OCI-LY7 (cell line): Measurements from ENCODE around the gene UFL1.

ENCODE experiments used
- EZH2phosphoT487 ChIP-seq: fragments of 200-600 bp; sonication (generic); IDR thresholded peaks from 2 replicates; pipeline ENCODE4 v1.6.1; 2018; ENCODE audit warnings: low read depth, borderline replicate concordance, mild to moderate bottlenecking, mixed run types, antibody characterized with exemption, low read length, moderate library complexity, mixed read lengths
- TF ChIP-seq, protein P1 (sequence below): fragments of 200-600 bp; sonication (generic); conservative IDR thresholded peaks from 2 replicates; pipeline ENCODE4 v1.5.1; 2014; ENCODE audit warnings: mild to moderate bottlenecking, antibody characterized with exemption, low read length, moderate library complexity, mixed read lengths

GRCh38 chr6:96545882-96546281 is 24.3 kb downstream of the UFL1 start:
- TF ChIP-seq, protein P1, sequence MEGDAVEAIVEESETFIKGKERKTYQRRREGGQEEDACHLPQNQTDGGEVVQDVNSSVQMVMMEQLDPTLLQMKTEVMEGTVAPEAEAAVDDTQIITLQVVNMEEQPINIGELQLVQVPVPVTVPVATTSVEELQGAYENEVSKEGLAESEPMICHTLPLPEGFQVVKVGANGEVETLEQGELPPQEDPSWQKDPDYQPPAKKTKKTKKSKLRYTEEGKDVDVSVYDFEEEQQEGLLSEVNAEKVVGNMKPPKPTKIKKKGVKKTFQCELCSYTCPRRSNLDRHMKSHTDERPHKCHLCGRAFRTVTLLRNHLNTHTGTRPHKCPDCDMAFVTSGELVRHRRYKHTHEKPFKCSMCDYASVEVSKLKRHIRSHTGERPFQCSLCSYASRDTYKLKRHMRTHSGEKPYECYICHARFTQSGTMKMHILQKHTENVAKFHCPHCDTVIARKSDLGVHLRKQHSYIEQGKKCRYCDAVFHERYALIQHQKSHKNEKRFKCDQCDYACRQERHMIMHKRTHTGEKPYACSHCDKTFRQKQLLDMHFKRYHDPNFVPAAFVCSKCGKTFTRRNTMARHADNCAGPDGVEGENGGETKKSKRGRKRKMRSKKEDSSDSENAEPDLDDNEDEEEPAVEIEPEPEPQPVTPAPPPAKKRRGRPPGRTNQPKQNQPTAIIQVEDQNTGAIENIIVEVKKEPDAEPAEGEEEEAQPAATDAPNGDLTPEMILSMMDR: no peak
- TF ChIP-seq EZH2phosphoT487: no peak
